ENCODE results near the gene TMEM214.

The TMEM214 gene

GRCh38 chr2:27039871-27040270 is 7.1 kb downstream of the TMEM214 start:
- no peak for DNase-seq

- no peak for DNase-seq
These were observed 7.5 kb downstream of the TMEM214 start for GRCh38 chr2:27040282-27040681.

DNA sequence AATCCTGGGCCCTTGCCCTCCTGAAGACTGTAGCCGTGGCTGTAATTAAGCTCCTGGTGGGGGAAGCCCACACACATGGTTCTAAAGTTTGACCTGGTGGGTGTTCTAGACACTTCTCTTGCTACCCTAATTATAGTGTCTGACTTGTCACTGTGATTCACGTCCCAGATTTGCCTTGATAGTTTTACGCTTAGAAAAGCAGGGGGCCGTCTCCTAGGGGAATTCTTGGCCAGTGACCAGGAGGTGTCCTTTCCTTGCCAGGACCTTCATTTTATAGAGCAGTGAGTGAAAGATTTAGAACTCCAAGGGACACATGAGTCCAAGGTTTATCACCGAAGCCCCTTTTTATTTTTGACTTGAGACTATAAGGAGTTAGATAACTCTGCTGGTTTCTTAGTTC is 9.0 kb downstream of the TMEM214 start:
- no peak for DNase-seq

DNA sequence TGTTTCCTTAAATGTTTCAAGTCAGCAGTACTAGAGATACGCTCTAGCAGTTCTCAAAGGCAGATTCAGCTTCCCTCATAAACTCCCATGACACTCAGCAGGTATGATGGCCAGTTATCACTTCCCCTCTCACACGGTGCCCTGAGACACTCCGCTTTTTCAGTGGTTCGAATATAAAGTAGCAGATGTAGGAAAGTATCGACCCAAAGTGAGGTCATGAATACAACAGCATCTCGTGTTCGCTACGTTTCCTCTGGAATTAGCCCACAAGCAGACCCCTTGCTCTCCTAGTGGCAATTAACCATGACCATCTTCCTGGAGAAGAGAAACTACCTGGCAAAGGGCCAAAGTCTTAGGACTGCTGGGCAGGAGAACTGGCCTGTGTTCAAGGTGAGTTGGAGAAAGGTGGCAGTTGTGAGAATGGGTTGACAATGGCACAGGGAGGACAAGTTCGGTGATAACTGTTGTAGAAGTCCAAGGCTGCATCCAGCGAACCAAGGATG is 9.4 kb downstream of the TMEM214 start:
- DNase-seq, result no peak

- DNase-seq, result no peak
These were observed 10.3 kb downstream of the TMEM214 start for GRCh38 chr2:27042985-27043634.

DNA sequence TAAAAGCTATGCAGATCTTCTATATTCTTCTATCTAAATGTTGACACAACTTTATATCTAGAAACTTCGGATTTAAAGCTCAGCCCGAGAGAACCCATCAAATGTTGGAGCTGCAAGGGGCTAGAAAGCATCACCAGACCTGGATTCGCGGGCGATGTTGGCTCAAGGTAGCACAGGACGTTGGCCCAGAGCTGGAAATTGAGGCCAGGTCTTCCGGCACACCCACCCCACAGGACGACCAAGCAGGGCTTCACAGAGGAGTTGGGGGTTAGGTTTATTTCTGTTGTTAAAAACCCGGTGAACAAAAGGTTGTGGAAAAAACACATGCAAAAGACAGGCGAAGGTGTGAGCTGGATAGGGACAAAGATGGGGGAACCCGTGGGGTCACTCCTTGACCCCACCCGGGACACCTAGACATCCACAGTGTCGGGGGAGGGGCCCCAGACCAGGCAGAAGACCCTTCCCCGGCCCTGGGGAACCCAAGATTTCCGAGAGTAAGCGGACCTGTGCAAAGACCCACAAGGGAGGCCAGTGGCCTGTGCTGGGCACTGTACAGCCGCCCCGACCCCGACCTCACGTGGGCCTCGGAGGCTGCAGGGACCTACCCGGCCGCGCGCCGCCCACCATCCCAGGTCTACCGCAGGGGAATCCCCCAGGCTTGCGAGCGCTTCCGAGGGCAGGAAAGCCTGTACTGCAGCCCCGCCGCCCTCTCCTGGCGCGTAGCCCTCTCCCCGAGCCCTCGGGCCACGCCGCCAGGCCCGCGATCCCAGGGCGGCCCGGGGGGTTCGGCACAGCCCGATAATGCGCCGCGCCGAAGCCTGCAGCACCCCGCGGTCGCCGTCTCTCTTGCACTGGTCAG is 16.9 kb downstream of the TMEM214 start:
- DNase-seq, result peak; percentile 30 to 78 (median 56)

DNA sequence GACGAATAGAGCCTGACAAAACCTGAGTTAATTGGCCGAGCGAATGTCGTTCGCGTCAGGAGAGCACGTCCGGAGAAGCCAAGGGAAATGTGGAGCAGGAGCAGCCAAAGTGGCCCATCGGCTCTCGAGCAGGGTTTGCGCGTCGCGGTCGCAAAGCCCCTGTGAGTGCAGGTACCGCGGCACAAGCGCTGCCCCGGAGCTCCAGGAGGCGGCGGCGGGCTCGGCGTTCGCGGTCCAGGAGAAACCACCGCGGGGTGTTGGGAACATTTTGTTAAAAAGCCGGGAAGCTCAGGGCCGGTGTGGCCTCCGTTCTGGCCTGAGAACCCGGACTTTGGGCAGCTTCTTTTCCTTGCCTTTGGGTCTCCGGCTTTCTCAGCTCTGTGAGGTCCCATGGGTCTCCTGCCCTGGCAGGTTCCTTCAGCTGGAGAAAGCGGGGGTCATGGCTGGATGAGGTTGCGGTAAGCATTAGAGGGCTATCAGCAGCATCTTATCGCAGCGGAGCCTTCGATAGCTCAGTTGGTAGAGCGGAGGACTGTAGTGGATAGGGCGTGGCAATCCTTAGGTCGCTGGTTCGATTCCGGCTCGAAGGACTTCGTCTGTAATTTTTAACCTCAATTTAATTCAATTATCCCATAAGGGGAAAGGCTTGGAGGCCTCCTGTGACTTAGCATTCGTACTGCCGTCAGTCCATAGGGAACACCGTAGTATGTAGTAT is 17.7 kb downstream of the TMEM214 start:
- peak; percentile 92 to 97 (median 93) for DNase-seq

- peak; percentile 94 to 95 (median 95) for DNase-seq
These were observed 18.5 kb downstream of the TMEM214 start, which contains the start of gene AGBL5 for GRCh38 chr2:27050996-27051901. Gene AGBL5 (plus strand): TSS chr2:27051668. CDS start chr2:27052959, 1,291 bp downstream.

GRCh38 chr2:27051902-27052645 is 19.3 kb downstream of the TMEM214 start:
- DNase-seq, result no peak

- no peak for DNase-seq
These were observed 20.6 kb downstream of the TMEM214 start for GRCh38 chr2:27053321-27053720.

DNA sequence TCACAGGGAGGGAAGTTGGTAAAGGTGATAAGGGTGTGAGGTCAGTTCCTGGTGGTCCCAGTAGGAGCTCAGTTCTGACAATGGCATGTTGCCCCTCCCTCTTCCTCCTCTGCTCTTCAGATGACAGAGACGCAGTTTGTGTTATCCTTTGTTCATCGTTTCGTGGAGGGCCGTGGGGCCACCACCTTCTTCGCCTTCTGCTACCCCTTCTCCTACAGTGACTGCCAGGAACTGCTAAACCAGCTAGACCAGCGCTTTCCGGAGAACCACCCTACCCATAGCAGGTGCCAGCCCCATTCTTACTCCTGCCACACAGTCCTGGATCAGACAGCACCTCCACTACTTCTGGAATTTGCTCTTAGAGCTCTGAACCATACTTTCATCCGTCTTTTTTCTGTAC is 21.0 kb downstream of the TMEM214 start:
- no peak for DNase-seq

GRCh38 chr2:27054721-27055120 is 22.0 kb downstream of the TMEM214 start:
- DNase-seq, result no peak

DNA sequence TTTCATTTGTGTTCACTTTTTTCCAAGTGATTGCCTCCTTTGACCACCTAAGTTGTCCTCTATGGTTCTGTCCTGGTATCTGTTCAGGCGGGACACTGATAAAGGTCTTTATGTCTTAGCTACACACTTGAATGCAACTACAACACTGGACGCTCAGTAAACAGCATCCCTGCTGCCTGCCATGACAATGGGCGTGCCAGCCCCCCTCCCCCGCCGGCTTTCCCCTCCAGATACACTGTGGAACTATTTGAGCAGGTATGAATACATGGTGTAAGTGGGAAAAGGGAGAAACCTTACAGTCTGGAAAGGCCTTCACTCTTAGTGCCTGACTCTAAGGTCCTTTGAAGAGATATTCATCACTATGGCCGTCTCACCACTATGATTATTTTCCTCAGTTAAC is 24.4 kb downstream of the TMEM214 start:
- no peak for DNase-seq

DNA sequence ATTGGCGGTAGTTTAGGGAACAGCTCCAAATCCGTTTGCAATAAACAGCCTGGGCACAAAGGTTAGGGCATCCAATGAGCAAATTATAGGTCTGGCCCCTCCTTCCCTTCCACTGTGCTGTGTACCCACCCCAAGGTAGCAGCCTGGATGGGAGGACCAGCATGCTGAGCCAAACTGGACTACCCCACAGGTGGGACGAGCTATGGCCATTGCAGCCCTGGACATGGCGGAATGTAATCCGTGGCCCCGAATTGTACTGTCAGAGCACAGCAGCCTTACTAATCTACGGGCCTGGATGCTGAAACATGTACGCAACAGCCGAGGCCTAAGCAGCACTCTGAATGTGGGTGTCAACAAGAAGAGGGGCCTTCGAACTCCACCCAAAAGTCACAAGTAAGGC is 25.4 kb downstream of the TMEM214 start:
- DNase-seq, result no peak

DNA sequence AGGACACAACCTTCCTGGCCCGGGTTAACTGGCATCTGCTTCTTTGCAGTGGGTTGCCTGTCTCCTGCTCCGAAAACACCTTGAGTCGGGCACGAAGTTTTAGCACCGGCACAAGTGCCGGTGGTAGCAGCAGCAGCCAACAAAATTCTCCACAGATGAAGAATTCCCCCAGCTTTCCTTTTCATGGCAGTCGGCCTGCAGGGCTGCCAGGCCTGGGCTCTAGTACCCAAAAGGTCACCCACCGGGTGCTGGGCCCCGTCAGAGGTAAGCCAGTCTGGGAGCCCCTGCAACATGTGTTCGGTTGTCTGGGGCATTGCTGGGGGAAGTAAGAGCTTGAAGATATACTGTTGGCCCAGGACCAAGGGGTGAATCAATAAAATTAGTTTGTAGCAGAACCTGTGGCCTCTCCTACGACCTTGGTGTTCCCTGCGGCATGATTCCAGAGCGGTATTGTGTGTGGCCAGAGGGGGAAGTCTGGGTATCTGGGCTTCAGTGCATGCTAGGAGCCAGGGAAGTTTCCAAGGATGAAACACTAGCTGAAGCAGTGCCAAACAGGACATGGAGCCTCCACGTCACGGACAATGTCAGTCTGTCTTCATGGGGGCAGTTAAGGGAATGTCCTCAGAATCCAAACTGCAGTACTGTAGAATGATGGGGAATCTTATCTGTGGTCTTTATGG is 26.5 kb downstream of the TMEM214 start:
- DNase-seq, result no peak

- no peak for DNase-seq
These were observed 27.6 kb downstream of the TMEM214 start for GRCh38 chr2:27060323-27060722.

DNA sequence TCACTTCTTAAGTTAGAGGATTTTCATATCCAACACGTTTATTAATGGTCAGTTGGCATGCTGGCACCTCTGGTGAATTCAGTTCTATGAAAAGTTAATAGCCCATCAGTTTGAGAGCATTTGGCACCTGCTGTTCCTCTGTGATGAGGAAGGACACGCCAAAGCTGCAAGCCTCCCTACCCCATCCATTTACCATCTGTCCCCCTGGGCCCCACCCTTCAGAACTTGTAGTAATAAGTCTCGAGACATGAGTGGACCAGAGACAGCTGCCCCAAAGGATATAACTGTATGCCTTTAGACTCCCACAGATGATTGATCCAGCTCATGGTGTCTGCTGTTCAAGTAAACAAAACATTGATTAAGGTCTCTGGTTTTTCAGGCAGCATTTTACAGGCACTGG is 32.4 kb downstream of the TMEM214 start:
- DNase-seq, result no peak

GRCh38 chr2:27067385-27067784 is 34.6 kb downstream of the TMEM214 start:
- DNase-seq, result no peak

DNA sequence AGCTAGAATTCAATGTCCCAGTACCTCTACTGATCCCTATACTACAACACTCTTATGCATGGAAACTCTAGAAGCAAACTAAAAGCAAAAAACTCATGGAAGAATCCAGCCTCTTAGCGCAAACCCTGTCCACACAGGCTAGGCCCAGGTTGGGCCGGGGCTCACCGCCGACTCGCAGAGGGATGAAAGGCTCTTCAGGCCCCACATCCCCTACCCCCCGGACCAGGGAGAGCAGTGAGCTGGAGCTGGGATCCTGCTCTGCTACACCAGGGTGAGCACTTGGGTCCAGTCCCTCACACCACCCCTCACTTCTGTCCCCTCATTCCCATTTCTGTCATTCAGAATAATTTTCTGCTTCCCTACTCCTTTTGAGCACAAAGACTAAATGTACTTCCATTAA is 36.7 kb downstream of the TMEM214 start:
- no peak for DNase-seq

- no peak for DNase-seq
These were observed 37.3 kb downstream of the TMEM214 start for GRCh38 chr2:27069961-27070618.

Data from suppressor macrophage (primary cell).